ENCODE results near the gene FRMD8. TPM values are rescaled to one million over a fixed set of nuclear protein-coding genes. Genes with fewer than 3 reads are reported as not detected.

FRMD8 gene
- total RNA-seq, 2 donors from 2014 or later: 27.4 to 29.6 TPM

GRCh38 chr11:65435981-65436411 lies 49.6 kb downstream of the FRMD8 start:
- Histone ChIP-seq H3K4me3 (ENCODE audit: low read length) (no peak overlapping the region), H3K27ac (ENCODE audit: low read depth, low read length) (no peak overlapping the region), H3K36me3 (ENCODE audit: control insufficient read depth, insufficient read depth, low read length) (peaks cover 56% of the 10 kb centered on the region), H3K4me1 (ENCODE audit: control insufficient read depth, insufficient read depth, low read length) (no peaks in the 10 kb centered on the region), H3K27me3 (ENCODE audit: control insufficient read depth, insufficient read depth, low read length, poor library complexity, severe bottlenecking) (no peaks in the 10 kb centered on the region), H3K9me3 (ENCODE audit: control insufficient read depth, low read length) (no peaks in the 10 kb centered on the region), H3K9ac (ENCODE audit: extremely low read depth, low read length, poor library complexity, severe bottlenecking) (no peak overlapping the region)
- no peak for DNase-seq
- H3K27ac Mint-ChIP-seq: no peak overlapping the region
- H3K9me3 Mint-ChIP-seq: no peaks in the 10 kb centered on the region
- peaks cover 57% of the 10 kb centered on the region for H3K36me3 Mint-ChIP-seq (ENCODE audit: low read depth)
- no peaks in the 10 kb centered on the region for H3K27me3 Mint-ChIP-seq (ENCODE audit: insufficient read depth)
- 96 to 98% methylated on average over 6 to 8 of the region's 8 CpGs for WGBS, 2 experiments (ENCODE audit: insufficient coverage in 1 of 2, insufficient read length in 1 of 2)
- H3K4me1 Mint-ChIP-seq: no peaks in the 10 kb centered on the region
- no peak for TF ChIP-seq CTCF (conservative IDR thresholded peaks at IDR 0.05)
- H3K4me3 Mint-ChIP-seq: no peak overlapping the region

- no peaks in the 10 kb centered on the region for H3K4me1 Mint-ChIP-seq
- Histone ChIP-seq H3K27me3 (ENCODE audit: control insufficient read depth, insufficient read depth, low read length, poor library complexity, severe bottlenecking) (no peaks in the 10 kb centered on the region), H3K36me3 (ENCODE audit: control insufficient read depth, insufficient read depth, low read length) (peaks cover 57% of the 10 kb centered on the region), H3K9me3 (ENCODE audit: control insufficient read depth, low read length) (no peaks in the 10 kb centered on the region), H3K9ac (ENCODE audit: extremely low read depth, low read length, poor library complexity, severe bottlenecking) (no peak overlapping the region), H3K4me3 (ENCODE audit: low read length) (no peak overlapping the region), H3K4me1 (ENCODE audit: control insufficient read depth, insufficient read depth, low read length) (no peaks in the 10 kb centered on the region), H3K27ac (ENCODE audit: low read depth, low read length) (no peak overlapping the region)
- TF ChIP-seq CTCF (conservative IDR thresholded peaks at IDR 0.05): no peak
- no peaks in the 10 kb centered on the region for H3K9me3 Mint-ChIP-seq
- no peak overlapping the region for H3K4me3 Mint-ChIP-seq
- no peaks in the 10 kb centered on the region for H3K27me3 Mint-ChIP-seq (ENCODE audit: insufficient read depth)
- 94 to 100% methylated on average over 5 of the region's 5 CpGs for WGBS, 2 experiments (ENCODE audit: insufficient coverage in 1 of 2, insufficient read length in 1 of 2)
- no peak overlapping the region for H3K27ac Mint-ChIP-seq
- DNase-seq: no peak
- peaks cover 59% of the 10 kb centered on the region for H3K36me3 Mint-ChIP-seq (ENCODE audit: low read depth)
Observed at GRCh38 chr11:65436412-65437032, 50.1 kb downstream of the FRMD8 start.

GRCh38 chr11:65437436-65438227 lies 51.2 kb downstream of the FRMD8 start:
- H3K36me3 Mint-ChIP-seq (ENCODE audit: low read depth): peaks cover 61% of the 10 kb centered on the region
- Histone ChIP-seq H3K4me1 (ENCODE audit: control insufficient read depth, insufficient read depth, low read length) (no peaks in the 10 kb centered on the region), H3K27ac (ENCODE audit: low read depth, low read length) (no peak overlapping the region), H3K36me3 (ENCODE audit: control insufficient read depth, insufficient read depth, low read length) (peaks cover 62% of the 10 kb centered on the region), H3K9me3 (ENCODE audit: control insufficient read depth, low read length) (no peaks in the 10 kb centered on the region), H3K9ac (ENCODE audit: extremely low read depth, low read length, poor library complexity, severe bottlenecking) (no peak overlapping the region), H3K4me3 (ENCODE audit: low read length) (no peak overlapping the region), H3K27me3 (ENCODE audit: control insufficient read depth, insufficient read depth, low read length, poor library complexity, severe bottlenecking) (no peaks in the 10 kb centered on the region)
- 95% methylated on average over 14 of the region's 14 CpGs for WGBS, 2 experiments (ENCODE audit: insufficient coverage in 1 of 2, insufficient read length in 1 of 2)
- no peak overlapping the region for H3K4me3 Mint-ChIP-seq
- H3K4me1 Mint-ChIP-seq: no peaks in the 10 kb centered on the region
- TF ChIP-seq CTCF (conservative IDR thresholded peaks at IDR 0.05): no peak
- H3K27ac Mint-ChIP-seq: no peak overlapping the region
- no peaks in the 10 kb centered on the region for H3K9me3 Mint-ChIP-seq
- no peak for DNase-seq
- H3K27me3 Mint-ChIP-seq (ENCODE audit: insufficient read depth): no peaks in the 10 kb centered on the region

Data from endodermal cell (in vitro differentiated cells).